ENCODE data around the gene NUP205. TPM values are rescaled to one million over a fixed set of nuclear protein-coding genes. Genes with fewer than 3 reads are reported as not detected.

NUP205 gene
- total and polyA plus RNA-seq, 2 of the 13 experiments (the other 11 are each of a cell fraction or from before 2014, with no cell fraction given), result 46.2 to 87.2 TPM

DNA sequence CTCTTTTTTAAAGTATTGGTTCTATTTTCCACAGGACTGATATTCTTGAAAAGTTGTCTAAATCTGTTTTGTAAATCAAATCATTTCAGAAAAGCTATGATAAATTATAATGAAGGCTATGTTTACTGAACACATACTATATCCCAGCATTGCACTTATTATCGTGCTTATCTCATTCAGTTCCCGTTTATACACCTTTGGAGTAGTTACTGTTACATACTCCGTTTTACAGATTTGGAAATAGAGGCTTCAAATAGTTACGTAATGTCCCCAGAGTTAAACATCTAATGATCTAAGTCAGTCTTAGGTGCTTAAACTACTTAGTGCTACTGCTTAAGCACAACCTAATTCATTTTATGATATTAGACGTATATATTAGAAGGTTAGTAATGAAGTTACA, 1.2 kb downstream of the NUP205 start:
- Histone ChIP-seq H3K9ac (ENCODE audit: insufficient read depth, low read depth, low read length) (peak overlapping the region; percentile 92; the same call in 1 of the 2 replicates), H3K36me3 (replicated peaks in 1 of 2; ENCODE audit: control insufficient read depth in 1 of 2, insufficient read depth in 2 of 2, low read length in 2 of 2) (no peaks in the 10 kb centered on the region), H4K20me1 (ENCODE audit: insufficient read depth, low read length) (0 out of 2 replicates have a peak, but pooled peaks cover 4% of the 10 kb centered on the region), H3K27me3 (ENCODE audit: control insufficient read depth in 1 of 2, insufficient read depth in 2 of 2, low read length in 2 of 2) (no peaks in the 10 kb centered on the region; a peak in 1 of 5 replicates), H2AFZ (ENCODE audit: low read length) (no peak overlapping the region), H3K4me2 (ENCODE audit: low read depth, low read length) (peak overlapping the region; percentile 77), H3K79me2 (ENCODE audit: insufficient read depth, low read length) (peaks cover 50% of the 10 kb centered on the region), H3K27ac (ENCODE audit: extremely low read length, insufficient read depth, low read length) (no peak overlapping the region), H3K4me3 (replicated peaks in 1 of 3; ENCODE audit: insufficient read depth in 1 of 3, low read depth in 2 of 3, low read length in 3 of 3) (peak overlapping the region; percentile 72 to 86 (median 75)), H3K4me1 (ENCODE audit: insufficient read depth, low read length) (peaks cover 26% of the 10 kb centered on the region), H3K9me3 (ENCODE audit: low read length) (no peaks in the 10 kb centered on the region)
- FAIRE-seq (no peak), ATAC-seq (no peak), DNase-seq (ENCODE audit: low spot score) (no peak)
- no TSS peak for BruUV-seq (replicated peaks)
- intact Hi-C loops (cut with micrococcal nuclease; ENCODE audit: unreplicated experiment) (loop anchor here (1.0 to 5.0 kb wide), 2 partner anchors 47 to 142 kb away; no protein-coding TSS in a partner anchor), in situ Hi-C loops (cut with HindIII; ENCODE audit: extremely low pct_ligation_motif_present, low pct_unique_long_range_greater_than_20kb) (loop anchor here (5.0 to 25.0 kb wide), 2 partner anchors 47 to 272 kb away; partner anchors contain the start of gene CNOT4)
- ChIA-PET CTCF (ENCODE audit: low intra/inter-chr PET ratio, low total read pairs) (interaction anchor here (0.9 to 2.7 kb wide), 3 partner anchors 47 to 277 kb away, joined by 4 to 20 read pairs (median 19); no protein-coding TSS in a partner anchor), POLR2A (no interaction called here)
- 72% methylated on average over 5 of the region's 5 CpGs for WGBS (ENCODE audit: low lambda C conversion rate)
- no peak for TF ChIP-seq YEATS2 (CRISPR knock-in tag; IDR thresholded peaks at IDR 0.05; ENCODE audit: borderline replicate concordance)
- TF ChIP-seq ZC3H13 (CRISPR knock-in tag; IDR thresholded peaks at IDR 0.05), result no peak
- TF ChIP-seq, protein P1, sequence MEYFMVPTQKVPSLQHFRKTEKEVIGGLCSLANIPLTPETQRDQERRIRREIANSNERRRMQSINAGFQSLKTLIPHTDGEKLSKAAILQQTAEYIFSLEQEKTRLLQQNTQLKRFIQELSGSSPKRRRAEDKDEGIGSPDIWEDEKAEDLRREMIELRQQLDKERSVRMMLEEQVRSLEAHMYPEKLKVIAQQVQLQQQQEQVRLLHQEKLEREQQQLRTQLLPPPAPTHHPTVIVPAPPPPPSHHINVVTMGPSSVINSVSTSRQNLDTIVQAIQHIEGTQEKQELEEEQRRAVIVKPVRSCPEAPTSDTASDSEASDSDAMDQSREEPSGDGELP (IDR thresholded peaks at IDR 0.05; ENCODE audit: borderline replicate concordance, low read depth), result no peak
- TF ChIP-seq MAF1 (CRISPR knock-in tag; IDR thresholded peaks at IDR 0.05; ENCODE audit: borderline replicate concordance), result no peak
- TF ChIP-seq MAZ (IDR thresholded peaks at IDR 0.05; ENCODE audit: borderline replicate concordance, low read depth, low read length), result no peak
- no peak for TF ChIP-seq MAZ (CRISPR knock-in tag; IDR thresholded peaks at IDR 0.05; ENCODE audit: low read depth)
- TF ChIP-seq TAF15 (IDR thresholded peaks at IDR 0.05; ENCODE audit: low read depth, low read length, poor library complexity, severe bottlenecking), result no peak
- no peak for TF ChIP-seq FOXM1 (CRISPR knock-in tag; IDR thresholded peaks at IDR 0.05)
- TF ChIP-seq MEF2D (CRISPR knock-in tag; IDR thresholded peaks at IDR 0.05), result no peak
- TF ChIP-seq, protein P2, sequence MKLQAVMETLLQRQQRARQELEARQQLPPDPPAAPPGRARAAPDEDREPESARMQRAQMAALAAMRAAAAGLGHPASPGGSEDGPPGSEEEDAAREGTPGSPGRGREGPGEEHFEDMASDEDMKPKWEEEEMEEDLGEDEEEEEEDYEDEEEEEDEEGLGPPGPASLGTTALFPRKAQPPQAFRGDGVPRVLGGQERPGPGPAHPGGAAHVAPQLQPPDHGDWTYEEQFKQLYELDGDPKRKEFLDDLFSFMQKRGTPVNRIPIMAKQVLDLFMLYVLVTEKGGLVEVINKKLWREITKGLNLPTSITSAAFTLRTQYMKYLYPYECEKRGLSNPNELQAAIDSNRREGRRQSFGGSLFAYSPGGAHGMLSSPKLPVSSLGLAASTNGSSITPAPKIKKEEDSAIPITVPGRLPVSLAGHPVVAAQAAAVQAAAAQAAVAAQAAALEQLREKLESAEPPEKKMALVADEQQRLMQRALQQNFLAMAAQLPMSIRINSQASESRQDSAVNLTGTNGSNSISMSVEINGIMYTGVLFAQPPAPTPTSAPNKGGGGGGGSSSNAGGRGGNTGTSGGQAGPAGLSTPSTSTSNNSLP (IDR thresholded peaks at IDR 0.05; ENCODE audit: low read depth, low read length), result 0 out of 2 replicates have a peak, but pooled peaks have one; percentile 0
- TF ChIP-seq SATB2 (CRISPR knock-in tag; IDR thresholded peaks at IDR 0.05), result no peak
- no peak for TF ChIP-seq RBM39 (IDR thresholded peaks at IDR 0.05; ENCODE audit: low read depth, low read length, poor library complexity, severe bottlenecking)
- 0 out of 2 replicates have a peak, but pooled peaks have one; percentile 13 for TF ChIP-seq CEBPB (IDR thresholded peaks at IDR 0.05; ENCODE audit: borderline replicate concordance, low read depth, low read length)
- no peak for TF ChIP-seq MAFG (CRISPR knock-in tag; IDR thresholded peaks at IDR 0.05)

All from HepG2 (cell line).